Measurements from ENCODE around the gene BRF1.

Gene BRF1

GRCh38 chr14:105167303-105168092, 133.3 kb downstream of the BRF1 start:
- TF ChIP-seq GATA2 (IDR thresholded peaks at IDR 0.05; ENCODE audit: low read depth, low read length) (no peak), GATA3 (IDR thresholded peaks at IDR 0.05; ENCODE audit: low read depth, low read length) (no peak)

GRCh38 chr14:105166571-105167302, 134.1 kb downstream of the BRF1 start:
- TF ChIP-seq GATA2 (IDR thresholded peaks at IDR 0.05; ENCODE audit: low read depth, low read length) (no peak), GATA3 (IDR thresholded peaks at IDR 0.05; ENCODE audit: low read depth, low read length) (no peak)

- TF ChIP-seq GATA2 (IDR thresholded peaks at IDR 0.05; ENCODE audit: low read depth, low read length) = no peak
- no peak for TF ChIP-seq GATA3 (IDR thresholded peaks at IDR 0.05; ENCODE audit: low read depth, low read length)
These were observed 134.9 kb downstream of the BRF1 start for GRCh38 chr14:105165761-105166485.

- TF ChIP-seq GATA2 (IDR thresholded peaks at IDR 0.05; ENCODE audit: low read depth, low read length) (no peak), GATA3 (IDR thresholded peaks at IDR 0.05; ENCODE audit: low read depth, low read length) (no peak)
These were observed 135.6 kb downstream of the BRF1 start for GRCh38 chr14:105165134-105165704.

- TF ChIP-seq GATA2 (IDR thresholded peaks at IDR 0.05; ENCODE audit: low read depth, low read length) (no peak), GATA3 (IDR thresholded peaks at IDR 0.05; ENCODE audit: low read depth, low read length) (no peak)
These were observed 137.6 kb downstream of the BRF1 start for GRCh38 chr14:105163040-105163742.

- TF ChIP-seq GATA3 (IDR thresholded peaks at IDR 0.05; ENCODE audit: low read depth, low read length) (no peak), GATA2 (IDR thresholded peaks at IDR 0.05; ENCODE audit: low read depth, low read length) (no peak)
These were observed 138.2 kb downstream of the BRF1 start for GRCh38 chr14:105162669-105162979.

- TF ChIP-seq GATA2 (IDR thresholded peaks at IDR 0.05; ENCODE audit: low read depth, low read length) (no peak), GATA3 (IDR thresholded peaks at IDR 0.05; ENCODE audit: low read depth, low read length) (no peak)
These were observed 138.7 kb downstream of the BRF1 start for GRCh38 chr14:105161964-105162668.

- TF ChIP-seq GATA2 (IDR thresholded peaks at IDR 0.05; ENCODE audit: low read depth, low read length) (no peak), GATA3 (IDR thresholded peaks at IDR 0.05; ENCODE audit: low read depth, low read length) (no peak)
These were observed 139.5 kb downstream of the BRF1 start for GRCh38 chr14:105161309-105161708.

GRCh38 chr14:105160776-105161175, 140.0 kb downstream of the BRF1 start:
- TF ChIP-seq GATA2 (IDR thresholded peaks at IDR 0.05; ENCODE audit: low read depth, low read length) = no peak
- no peak for TF ChIP-seq GATA3 (IDR thresholded peaks at IDR 0.05; ENCODE audit: low read depth, low read length)

- TF ChIP-seq GATA2 (IDR thresholded peaks at IDR 0.05; ENCODE audit: low read depth, low read length) (no peak), GATA3 (IDR thresholded peaks at IDR 0.05; ENCODE audit: low read depth, low read length) (no peak)
These were observed 141.5 kb downstream of the BRF1 start for GRCh38 chr14:105159344-105159743.

Data from SH-SY5Y (cell line).